Stimulated activated naive B cell treated with anti-CD40 and anti-IgM and Interleukin-4, amounts not matched to agents 10 μg/mL and 1 μg/mL and 100 μg/mL, for 72 hours (primary cell): Measurements from ENCODE around the gene NT5M.
"Not testable (repeated sequence)": the region's sequence is repeated elsewhere in the genome, so short reads cannot be mapped to it uniquely, and the experiment has no call there.

Experiments
- ATAC-seq, 2 donors: fragments of 150-1000 bp; cut with Tn5 transposase; replicated peaks; 2 replicates each; pipeline ENCODE4 v1.10.0; 2021; ENCODE audit warnings: moderate library complexity in 1 of 2
- DNase-seq: peaks from one replicate; pipeline ENCODE4 v3.0.0; 2021
- H3K27ac Mint-ChIP-seq: one replicate; pipeline ENCODE4 v1.8.0; 2022; ENCODE audit warnings: mild to moderate bottlenecking, mixed read lengths
- H3K27me3 Mint-ChIP-seq, 2 donors: one replicate each; pipeline ENCODE4 v1.8.0; 2022; ENCODE audit warnings: mixed read lengths in 2 of 2
- H3K36me3 Mint-ChIP-seq, 2 donors: one replicate each; pipeline ENCODE4 v1.8.0; 2022; ENCODE audit warnings: mixed read lengths in 2 of 2, mild to moderate bottlenecking in 1 of 2
- H3K4me1 Mint-ChIP-seq, 2 donors: one replicate each; pipeline ENCODE4 v1.8.0; 2022; ENCODE audit warnings: mixed read lengths in 2 of 2, mild to moderate bottlenecking in 1 of 2
- H3K4me3 Mint-ChIP-seq, 2 donors: one replicate each; pipeline ENCODE4 v1.8.0; 2022; ENCODE audit warnings: mild to moderate bottlenecking in 2 of 2, mixed read lengths in 2 of 2, moderate library complexity in 1 of 2
- H3K9me3 Mint-ChIP-seq, 2 donors: one replicate each; pipeline ENCODE4 v1.8.0; 2022; ENCODE audit warnings: mixed read lengths in 2 of 2, mild to moderate bottlenecking in 1 of 2

NT5M gene

GRCh38 chr17:17379197-17379991 lies 76.2 kb downstream of the NT5M start:
- Mint-ChIP-seq H3K27me3 (peaks cover 0 to 7% of the 10 kb centered on the region in 2 donors), H3K4me1 (no peaks in the 10 kb centered on the region), H3K9me3 (no peaks in the 10 kb centered on the region), H3K27ac (no peak overlapping the region), H3K4me3 (no peak overlapping the region), H3K36me3 (no peaks in the 10 kb centered on the region)
- no peak for DNase-seq
- no peak for ATAC-seq

- no peak for DNase-seq
- ATAC-seq: no peak
- H3K36me3 Mint-ChIP-seq: no peaks in the 10 kb centered on the region
- H3K27ac Mint-ChIP-seq: no peak overlapping the region
- no peaks in the 10 kb centered on the region for H3K4me1 Mint-ChIP-seq
- H3K27me3 Mint-ChIP-seq: peaks cover 0 to 7% of the 10 kb centered on the region in 2 donors
- no peak overlapping the region for H3K4me3 Mint-ChIP-seq
- no peaks in the 10 kb centered on the region for H3K9me3 Mint-ChIP-seq
These were observed 77.2 kb downstream of the NT5M start for GRCh38 chr17:17380145-17380925.

- Mint-ChIP-seq H3K4me1 (no peaks in the 10 kb centered on the region), H3K4me3 (no peak overlapping the region), H3K27ac (no peak overlapping the region), H3K9me3 (no peaks in the 10 kb centered on the region), H3K27me3 (peaks cover 0 to 7% of the 10 kb centered on the region in 2 donors), H3K36me3 (no peaks in the 10 kb centered on the region)
- DNase-seq (no peak), ATAC-seq (no peak)
These were observed 78.4 kb downstream of the NT5M start for GRCh38 chr17:17381446-17382064.

GRCh38 chr17:17382065-17382459 lies 78.9 kb downstream of the NT5M start:
- H3K4me3 Mint-ChIP-seq: no peak overlapping the region
- no peaks in the 10 kb centered on the region for H3K4me1 Mint-ChIP-seq
- H3K27ac Mint-ChIP-seq: no peak overlapping the region
- DNase-seq (no peak), ATAC-seq (no peak)
- H3K9me3 Mint-ChIP-seq: no peaks in the 10 kb centered on the region
- H3K27me3 Mint-ChIP-seq: peaks cover 0 to 7% of the 10 kb centered on the region in 2 donors
- no peaks in the 10 kb centered on the region for H3K36me3 Mint-ChIP-seq

GRCh38 chr17:17382971-17383370 lies 79.8 kb downstream of the NT5M start:
- H3K4me3 Mint-ChIP-seq: no peak overlapping the region
- H3K9me3 Mint-ChIP-seq: no peaks in the 10 kb centered on the region
- H3K27me3 Mint-ChIP-seq: peaks cover 0 to 7% of the 10 kb centered on the region in 2 donors
- H3K4me1 Mint-ChIP-seq: peaks cover 0 to 6% of the 10 kb centered on the region in 2 donors
- no peaks in the 10 kb centered on the region for H3K36me3 Mint-ChIP-seq
- DNase-seq: no peak
- H3K27ac Mint-ChIP-seq: no peak overlapping the region
- no peak for ATAC-seq

GRCh38 chr17:17383431-17384290 lies 80.5 kb downstream of the NT5M start:
- not testable (repeated sequence) for H3K27me3 Mint-ChIP-seq, ATAC-seq, H3K4me1 Mint-ChIP-seq, H3K36me3 Mint-ChIP-seq, DNase-seq, H3K9me3 Mint-ChIP-seq, H3K27ac Mint-ChIP-seq, H3K4me3 Mint-ChIP-seq

- H3K27ac Mint-ChIP-seq: no peak overlapping the region
These were observed 81.1 kb downstream of the NT5M start for GRCh38 chr17:17384291-17384615.

GRCh38 chr17:17384961-17385360 lies 81.8 kb downstream of the NT5M start:
- ATAC-seq (no peak), DNase-seq (no peak)
- H3K36me3 Mint-ChIP-seq: no peaks in the 10 kb centered on the region
- H3K4me1 Mint-ChIP-seq: peaks cover 0 to 6% of the 10 kb centered on the region in 2 donors
- peaks cover 0 to 4% of the 10 kb centered on the region in 2 donors for H3K27me3 Mint-ChIP-seq
- no peak overlapping the region for H3K27ac Mint-ChIP-seq
- no peaks in the 10 kb centered on the region for H3K9me3 Mint-ChIP-seq
- no peak overlapping the region for H3K4me3 Mint-ChIP-seq

More at GRCh38 chr17:17384291-17384615, 81.1 kb downstream of the NT5M start:
- ATAC-seq: no peak
- peaks cover 0 to 7% of the 10 kb centered on the region in 2 donors for H3K27me3 Mint-ChIP-seq
- H3K4me3 Mint-ChIP-seq: no peak overlapping the region
- no peaks in the 10 kb centered on the region for H3K9me3 Mint-ChIP-seq
- no peak for DNase-seq
- no peaks in the 10 kb centered on the region for H3K36me3 Mint-ChIP-seq
- H3K4me1 Mint-ChIP-seq: peaks cover 0 to 6% of the 10 kb centered on the region in 2 donors

GRCh38 chr17:17385491-17385890 lies 82.3 kb downstream of the NT5M start:
- ATAC-seq: no peak
- no peak overlapping the region for H3K27ac Mint-ChIP-seq

GRCh38 chr17:17386094-17386800 lies 83.1 kb downstream of the NT5M start:
- H3K27ac Mint-ChIP-seq: no peak overlapping the region
- H3K4me3 Mint-ChIP-seq: no peak overlapping the region
- H3K9me3 Mint-ChIP-seq: no peaks in the 10 kb centered on the region
- H3K4me1 Mint-ChIP-seq: peaks cover 0 to 6% of the 10 kb centered on the region in 2 donors
- DNase-seq: no peak
- H3K36me3 Mint-ChIP-seq: no peaks in the 10 kb centered on the region
- no peak for ATAC-seq
- peaks cover 0 to 4% of the 10 kb centered on the region in 2 donors for H3K27me3 Mint-ChIP-seq

More at GRCh38 chr17:17385491-17385890, 82.3 kb downstream of the NT5M start:
- Mint-ChIP-seq H3K4me1 (peaks cover 0 to 6% of the 10 kb centered on the region in 2 donors), H3K36me3 (no peaks in the 10 kb centered on the region), H3K27me3 (peaks cover 0 to 4% of the 10 kb centered on the region in 2 donors), H3K4me3 (no peak overlapping the region), H3K9me3 (no peaks in the 10 kb centered on the region)
- no peak for DNase-seq

- no peak overlapping the region for H3K27ac Mint-ChIP-seq
- ATAC-seq: no peak
- H3K27me3 Mint-ChIP-seq: peaks cover 0 to 7% of the 10 kb centered on the region in 2 donors
- no peak for DNase-seq
- H3K36me3 Mint-ChIP-seq: no peaks in the 10 kb centered on the region
- peaks cover 2 to 4% of the 10 kb centered on the region in 2 donors for H3K9me3 Mint-ChIP-seq
- no peak overlapping the region for H3K4me3 Mint-ChIP-seq
- peaks cover 6 to 13% of the 10 kb centered on the region in 2 donors for H3K4me1 Mint-ChIP-seq
These were observed 83.9 kb downstream of the NT5M start for GRCh38 chr17:17387017-17387497.

GRCh38 chr17:17387498-17388362 lies 84.6 kb downstream of the NT5M start:
- Mint-ChIP-seq H3K4me1 (peaks cover 9 to 16% of the 10 kb centered on the region in 2 donors), H3K4me3 (no peak overlapping the region), H3K27ac (peak overlapping the region; percentile 51), H3K27me3 (peaks cover 0 to 7% of the 10 kb centered on the region in 2 donors), H3K36me3 (no peaks in the 10 kb centered on the region), H3K9me3 (peaks cover 2 to 4% of the 10 kb centered on the region in 2 donors)
- ATAC-seq: peak; percentile 55 to 57
- no peak for DNase-seq
